GM21619 (cell line): Measurements from ENCODE around the gene RALGAPA2.

Source experiments
- ATAC-seq: cut with Tn5 transposase; IDR thresholded peaks from one replicate; pipeline ENCODE4 v1.9.1; 2021; ENCODE audit not compliant: unreplicated experiment

RALGAPA2 gene

DNA sequence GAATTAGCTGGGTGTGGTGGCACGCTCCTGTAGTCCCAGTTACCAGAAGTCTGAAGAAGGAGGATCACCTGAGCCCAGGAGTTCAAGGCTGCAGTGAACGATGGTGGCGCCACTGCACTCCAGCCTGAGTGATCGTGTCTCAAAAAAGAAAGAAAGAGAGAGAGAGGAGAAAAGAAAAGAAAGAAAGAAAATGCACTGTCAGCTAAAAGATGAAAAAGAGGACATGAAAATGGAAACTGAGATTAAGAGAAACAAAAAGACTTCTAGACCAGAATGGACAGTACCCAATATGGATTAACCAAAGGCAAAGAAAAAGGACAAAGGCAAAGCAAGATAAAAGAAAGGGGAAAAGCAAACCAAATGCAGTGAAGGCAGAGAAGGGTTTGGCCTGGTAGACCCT, 9.0 kb upstream of the RALGAPA2 start:
- no peak for ATAC-seq

DNA sequence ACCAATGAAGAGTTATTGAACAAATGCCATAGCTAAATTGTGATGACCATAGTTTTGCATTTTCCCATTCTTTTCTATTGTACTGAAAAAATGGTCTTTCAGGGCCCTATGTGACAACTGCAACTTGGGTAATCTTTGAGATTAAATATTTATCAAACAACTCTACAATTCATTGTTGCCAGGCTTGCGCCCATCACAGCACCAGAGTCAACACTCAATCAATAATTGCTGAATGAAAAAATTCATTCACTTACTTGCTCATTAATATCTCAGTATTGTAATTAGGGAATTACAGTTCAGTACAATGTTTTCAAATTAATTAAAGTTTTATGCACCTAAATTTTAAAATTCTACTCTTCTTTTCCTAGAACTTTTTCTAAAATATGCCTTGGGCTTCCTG, 7.7 kb upstream of the RALGAPA2 start:
- no peak for ATAC-seq

DNA sequence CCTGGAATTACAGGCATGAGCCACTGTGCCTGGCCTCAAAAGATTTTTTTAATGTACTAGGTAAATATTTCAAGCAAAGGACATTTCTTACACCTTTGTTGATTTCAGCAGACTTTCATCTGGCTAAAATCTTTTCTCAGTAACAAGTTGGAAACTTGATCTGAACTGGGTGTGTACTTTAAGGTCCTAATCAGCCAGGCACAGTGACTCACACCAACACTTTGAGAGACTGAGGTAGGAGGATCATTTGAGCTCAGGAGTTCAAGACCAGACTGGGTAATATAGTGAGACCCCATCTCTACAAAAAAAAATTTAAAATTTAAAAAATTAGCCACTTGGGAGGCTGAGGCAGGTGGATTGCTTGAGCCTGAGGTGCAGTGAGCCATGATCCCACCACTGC, 7.0 kb upstream of the RALGAPA2 start:
- no peak for ATAC-seq

DNA sequence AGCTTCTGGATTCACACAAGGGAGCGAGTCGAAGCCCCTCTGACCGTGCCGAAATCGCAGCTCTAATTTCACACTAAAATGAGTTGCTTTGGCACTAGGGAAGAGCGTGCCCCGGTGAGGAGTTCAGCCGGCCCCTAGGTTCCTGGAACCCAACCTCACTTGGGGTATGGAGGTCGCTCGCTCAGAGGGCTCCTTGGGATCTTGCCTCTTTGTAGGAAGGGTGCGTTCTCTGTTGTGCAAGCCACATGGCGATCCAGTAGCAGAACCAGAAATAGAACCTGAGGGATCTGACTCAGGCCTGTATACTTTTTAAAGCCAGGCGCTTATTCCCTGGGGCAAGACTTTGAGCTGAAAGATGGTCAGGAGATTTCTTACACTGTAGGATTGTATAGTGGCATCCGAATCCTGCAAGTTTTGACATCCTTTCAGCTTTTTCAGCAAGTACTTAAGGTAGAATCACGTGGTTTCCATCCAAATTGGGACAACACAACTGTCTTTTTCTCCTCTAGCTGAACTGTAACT, 861 bp upstream of the RALGAPA2 start:
- no peak for ATAC-seq

DNA sequence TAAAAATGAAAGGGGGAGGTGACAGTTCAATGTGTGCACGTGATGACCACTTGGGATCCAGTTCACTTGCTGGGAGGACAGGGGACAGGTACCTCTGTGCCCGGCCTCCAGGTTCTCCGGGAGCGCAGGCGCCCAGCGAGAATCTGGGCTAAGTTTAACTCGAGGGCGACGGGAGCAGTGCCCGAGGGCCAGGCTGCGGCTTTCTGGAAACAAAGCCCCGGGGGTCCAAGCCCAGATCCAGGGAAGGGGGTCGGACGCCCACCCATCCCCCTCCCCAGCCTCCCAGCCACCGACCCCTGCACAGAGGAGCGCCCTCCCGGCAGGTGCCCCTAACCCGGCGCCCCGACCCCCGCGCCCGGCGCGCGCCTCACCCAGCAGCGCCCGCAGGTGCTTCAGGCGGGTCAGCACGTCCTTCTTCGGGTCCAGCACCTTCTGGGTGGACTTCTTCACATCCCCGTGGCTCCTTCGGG, 405 bp downstream of the RALGAPA2 start:
- peak; percentile 6 for ATAC-seq

DNA sequence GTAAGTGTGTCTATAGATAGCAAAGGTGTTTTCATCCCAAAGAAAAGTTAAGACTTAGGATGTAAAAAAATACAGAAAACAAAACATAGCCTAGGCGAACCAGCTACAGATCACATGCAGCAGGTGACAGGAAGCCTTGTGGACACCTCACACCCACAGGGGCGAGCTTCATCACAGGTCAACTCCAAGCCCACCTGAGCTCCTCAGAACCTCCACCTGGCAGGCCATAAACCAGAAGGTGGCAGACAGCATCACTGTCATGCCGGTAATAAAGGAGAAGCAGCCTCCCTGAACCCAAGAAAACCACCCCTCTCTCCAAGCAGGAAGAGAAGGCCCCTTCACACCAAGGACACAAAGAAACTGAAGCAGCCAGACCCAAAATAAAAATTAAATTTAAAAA, 1.0 kb downstream of the RALGAPA2 start:
- no peak for ATAC-seq

DNA sequence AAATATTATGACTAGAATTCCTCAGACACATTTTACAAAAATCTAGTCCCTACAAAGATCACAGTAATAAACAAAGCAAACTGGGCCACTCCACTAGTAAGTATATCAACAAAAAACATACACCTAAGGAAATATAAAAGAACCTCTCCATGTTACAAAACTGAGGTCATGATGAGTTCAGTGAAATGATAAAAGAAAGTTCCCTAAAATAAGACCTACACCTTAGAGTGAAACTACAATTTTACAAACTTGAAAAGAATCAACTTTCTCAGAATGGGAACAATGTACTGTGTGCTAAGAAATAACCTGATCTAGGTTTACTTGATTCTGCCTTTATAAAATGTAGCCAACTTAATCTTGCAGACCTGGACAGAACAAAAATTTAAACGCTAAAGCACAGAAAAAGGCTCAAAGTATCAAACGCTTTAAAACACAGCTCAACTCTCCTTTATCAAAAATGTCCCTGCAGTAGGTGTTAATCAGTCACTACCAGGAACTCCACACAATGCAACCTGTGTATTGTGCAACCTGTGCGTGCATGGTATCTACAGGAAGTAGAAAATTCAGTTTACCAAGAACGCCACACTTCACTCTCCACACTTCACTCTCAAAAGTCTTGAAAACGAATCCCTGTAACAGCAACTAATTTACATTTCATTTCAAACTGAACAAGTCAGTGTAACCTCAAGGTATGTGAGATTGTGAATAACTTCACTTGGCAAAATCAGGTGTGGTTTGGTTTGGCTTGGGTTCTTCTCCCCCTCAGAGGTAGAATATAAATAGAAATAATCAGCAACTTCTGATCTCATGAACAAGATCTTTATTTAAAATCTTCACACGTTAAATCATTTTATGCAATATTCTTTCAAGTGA, 1.8 kb downstream of the RALGAPA2 start:
- peak; percentile 24 for ATAC-seq

DNA sequence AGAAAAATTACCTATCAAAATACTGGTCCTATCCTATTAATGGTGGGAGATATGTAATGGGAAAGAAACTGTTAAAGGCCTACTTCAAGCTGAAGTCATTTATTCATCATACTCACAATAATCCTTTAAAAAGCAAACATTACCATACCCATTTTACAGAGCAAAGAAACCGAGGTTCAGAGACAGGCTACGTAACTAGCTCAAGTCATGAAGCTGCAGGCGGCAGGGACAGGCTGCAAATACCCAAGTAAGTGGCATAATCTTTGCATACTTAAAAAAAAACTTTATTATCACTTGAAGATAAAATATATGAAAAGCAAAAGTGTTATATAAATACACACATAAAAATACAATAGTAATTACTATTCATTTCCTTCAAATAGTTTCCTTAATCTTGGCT, 2.6 kb downstream of the RALGAPA2 start:
- ATAC-seq, result no peak

DNA sequence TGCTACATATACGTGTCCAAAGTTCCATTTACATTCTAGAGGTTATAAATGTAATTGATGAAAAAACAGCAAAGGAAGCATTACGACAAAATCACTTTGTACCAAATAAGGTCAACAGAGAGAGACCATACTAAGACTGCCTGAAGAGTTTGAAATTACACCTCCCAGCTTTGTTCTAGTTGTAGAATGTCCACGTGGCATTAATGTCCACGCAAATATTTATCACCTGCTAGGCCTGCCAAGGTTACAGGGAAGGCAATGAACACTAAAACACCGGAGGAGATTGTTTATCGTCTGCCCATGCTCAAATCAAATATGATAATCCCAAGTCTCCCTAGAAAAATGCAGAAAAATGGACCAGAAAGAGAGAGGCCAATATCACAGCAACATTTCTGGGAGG, 6.2 kb downstream of the RALGAPA2 start:
- no peak for ATAC-seq

DNA sequence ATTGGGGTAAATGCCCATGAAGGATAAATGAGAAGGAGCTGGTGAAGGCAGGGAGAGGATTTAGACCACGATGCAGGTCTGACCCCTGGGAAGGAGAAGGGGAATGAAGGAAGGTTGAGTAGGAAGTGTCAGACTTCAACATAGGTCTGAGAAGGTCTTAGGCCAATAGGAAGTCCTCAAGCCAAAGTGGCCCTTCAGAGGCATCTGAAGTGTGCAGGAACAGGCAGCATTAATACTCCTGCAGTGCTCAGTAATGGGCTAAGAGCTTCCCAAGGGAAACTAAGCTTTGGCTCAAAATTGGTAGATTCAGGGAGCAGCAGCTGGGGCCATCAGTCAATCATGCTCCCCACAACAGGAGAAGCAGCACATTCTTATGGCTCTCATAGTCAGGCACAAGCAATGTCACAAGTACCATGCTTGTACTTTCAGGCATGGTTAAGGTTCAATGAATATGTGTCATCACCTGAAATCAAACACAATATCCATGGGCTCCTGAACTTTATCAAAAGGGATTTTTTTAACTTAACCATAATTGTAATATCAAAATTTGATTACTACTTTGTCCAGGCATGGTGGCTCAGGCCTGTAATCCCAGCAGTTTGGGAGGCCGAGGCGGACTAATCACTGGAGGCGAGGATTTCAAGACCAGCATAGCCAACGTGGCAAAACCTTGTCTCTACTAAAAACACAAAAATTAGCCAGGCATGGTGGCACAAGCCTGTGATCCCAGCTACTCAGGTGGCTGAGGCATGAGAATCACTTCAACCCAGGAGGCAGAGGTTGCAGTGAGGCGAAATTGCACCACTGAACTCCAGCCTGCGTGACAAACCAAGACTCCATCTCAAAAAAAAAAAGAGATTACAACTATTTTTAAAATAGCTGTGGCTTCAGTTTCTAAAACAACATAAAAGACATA, 9.9 kb downstream of the RALGAPA2 start:
- ATAC-seq, result no peak

DNA sequence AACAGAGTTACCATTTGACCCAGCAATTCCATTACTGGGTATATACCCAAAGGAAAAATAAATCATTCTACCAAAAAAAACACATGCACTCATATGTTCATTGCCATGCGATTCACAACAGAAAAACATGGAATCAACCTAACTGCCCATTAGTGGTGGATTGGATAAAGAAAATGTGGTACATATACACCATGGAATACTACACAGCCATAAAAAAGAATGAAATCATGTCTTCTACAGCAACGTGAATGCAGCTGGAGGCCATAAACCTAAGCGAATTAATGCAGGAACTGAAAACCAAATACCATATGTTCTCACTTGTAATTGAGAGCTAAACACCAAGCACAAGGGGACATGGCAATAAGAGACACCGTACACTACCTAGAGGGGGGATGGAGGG, 12.5 kb downstream of the RALGAPA2 start:
- ATAC-seq, result no peak

DNA sequence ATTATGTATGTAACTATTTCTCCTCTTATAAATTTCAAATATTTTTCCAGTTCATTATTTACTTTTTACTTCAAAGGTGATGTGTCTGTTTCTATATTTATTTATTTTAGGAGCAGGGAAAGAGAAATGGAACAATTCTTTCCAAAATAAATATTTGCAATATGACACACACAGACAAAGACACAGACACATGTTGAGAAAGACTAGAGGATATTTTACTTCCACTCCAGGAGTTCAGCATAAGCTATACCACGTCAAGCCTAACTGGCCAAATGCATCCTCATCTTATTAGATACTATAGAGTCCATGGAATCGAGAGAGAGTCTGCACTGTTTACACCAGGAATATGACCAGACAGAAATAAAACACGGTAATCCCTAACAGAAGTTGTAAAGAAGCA, 13.3 kb downstream of the RALGAPA2 start:
- ATAC-seq, result no peak

DNA sequence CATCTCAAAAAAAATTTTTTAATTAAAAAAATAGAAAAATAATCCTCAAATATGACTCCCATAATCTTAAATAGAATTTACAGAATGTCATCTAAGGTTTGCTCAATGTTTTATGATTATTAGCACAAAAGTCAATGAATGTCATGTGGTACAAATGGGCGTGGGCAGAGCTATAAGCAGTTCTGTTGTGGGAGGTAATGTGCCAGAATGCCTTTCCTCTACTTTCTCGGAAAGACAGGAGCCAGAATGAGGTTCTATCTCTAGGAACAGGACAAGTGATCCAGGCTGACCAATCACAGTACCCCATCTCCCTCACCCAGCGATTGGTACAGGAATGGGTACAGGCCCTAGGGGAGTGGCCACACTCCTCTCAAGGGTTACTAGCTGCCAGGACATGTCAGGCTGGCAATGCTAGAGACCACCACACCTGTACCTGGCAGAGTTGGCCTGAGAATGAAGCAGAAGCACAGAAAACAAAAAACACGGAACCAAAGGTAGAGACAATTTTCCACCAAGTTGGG, 15.1 kb downstream of the RALGAPA2 start:
- ATAC-seq, result no peak

DNA sequence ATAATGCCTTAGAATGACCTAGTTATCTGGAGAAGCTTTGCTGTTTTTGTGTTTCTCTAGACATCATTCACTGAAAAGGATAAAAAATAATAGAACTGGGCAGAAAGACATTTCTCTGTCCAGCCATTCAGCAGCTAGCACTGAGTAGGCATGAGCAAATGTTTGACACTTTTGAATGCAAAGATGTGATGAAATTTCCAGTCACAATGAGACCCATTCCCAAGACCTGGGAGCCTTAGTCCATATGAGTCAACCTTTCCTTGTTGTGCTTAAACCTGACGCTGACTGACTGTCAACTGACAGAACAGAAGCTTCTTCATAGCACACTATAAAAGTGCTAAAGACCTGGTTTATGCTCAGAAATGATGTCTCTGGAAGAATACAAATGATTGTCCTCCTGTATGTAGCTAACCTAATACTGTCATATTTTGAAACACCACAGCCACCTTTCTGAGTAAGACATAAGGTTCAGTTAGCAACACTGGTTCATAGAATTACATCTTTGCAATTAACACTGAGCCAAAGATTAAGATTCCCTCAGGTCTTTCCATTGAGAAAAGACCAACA, 17.1 kb downstream of the RALGAPA2 start:
- ATAC-seq, result no peak

DNA sequence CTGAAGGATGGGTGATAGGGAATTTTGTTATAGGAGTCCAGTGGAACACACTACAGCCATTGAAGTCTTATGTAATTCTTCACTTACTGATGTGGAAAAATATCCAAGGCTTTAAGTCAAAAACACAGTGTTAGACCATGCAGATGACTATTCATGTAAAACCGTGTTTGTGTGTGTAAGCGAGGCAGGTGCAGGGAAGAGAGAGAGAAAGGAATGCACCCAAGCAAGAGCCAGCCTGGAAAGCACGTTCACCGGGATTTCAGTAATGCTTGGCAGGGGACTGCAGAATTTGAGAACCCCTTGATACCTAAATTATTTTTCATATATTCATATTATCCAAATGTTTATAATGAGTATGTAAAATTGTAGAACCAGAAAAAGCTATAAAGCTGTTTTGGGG, 17.9 kb downstream of the RALGAPA2 start:
- no peak for ATAC-seq

DNA sequence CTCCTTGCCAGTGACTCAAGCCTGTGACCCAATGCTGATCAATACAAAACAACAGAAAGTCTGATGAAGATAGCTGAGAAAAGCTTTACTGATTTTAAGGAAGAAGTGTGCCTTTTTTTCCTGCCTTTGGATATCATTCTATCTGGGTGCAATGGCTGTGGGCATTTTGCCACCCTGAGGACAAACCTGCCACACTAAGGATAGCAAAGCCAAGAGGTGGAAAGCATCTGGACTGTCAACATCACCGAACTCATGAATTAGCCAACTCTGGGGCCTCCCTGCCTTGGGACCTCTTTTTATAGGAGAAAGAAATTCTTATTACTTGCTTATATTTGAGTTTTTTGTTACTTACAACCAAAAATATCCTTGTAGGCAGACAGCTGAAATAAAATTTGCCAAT, 19.9 kb downstream of the RALGAPA2 start:
- no peak for ATAC-seq

DNA sequence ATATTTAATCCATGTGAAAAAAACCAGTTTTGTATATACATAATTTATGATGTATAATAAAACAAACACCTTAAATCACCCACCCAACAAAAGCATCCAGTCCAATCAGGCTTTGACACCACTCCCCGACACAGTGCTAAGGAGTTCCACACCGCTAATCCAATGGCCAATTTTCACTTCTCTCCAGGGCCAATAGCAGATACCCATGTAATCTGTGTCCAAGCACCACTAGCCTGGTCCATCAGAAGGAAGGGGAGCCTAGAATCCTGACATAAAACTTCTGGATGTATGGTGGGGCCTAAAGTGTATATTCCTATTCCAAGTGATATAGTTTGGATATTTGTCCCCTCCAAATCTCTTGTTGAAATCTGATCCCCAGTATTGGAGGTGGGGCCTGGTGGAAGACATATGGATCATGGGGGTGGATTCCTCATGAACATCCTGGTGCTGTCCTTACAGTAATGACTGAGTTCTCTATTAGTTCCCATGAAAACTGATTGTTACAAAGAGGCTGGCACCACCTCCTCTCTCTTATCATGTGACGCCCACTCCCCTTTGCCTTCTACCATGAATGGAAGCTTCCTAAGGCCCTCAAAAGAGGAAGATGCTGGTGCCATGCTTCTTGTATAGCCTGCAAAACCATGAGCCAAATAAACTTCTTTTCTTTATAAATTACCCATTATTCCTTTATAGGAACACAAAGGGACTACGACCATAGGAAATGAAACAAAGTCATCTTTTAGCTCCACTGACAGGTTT, 20.8 kb downstream of the RALGAPA2 start:
- peak; percentile 33 for ATAC-seq

DNA sequence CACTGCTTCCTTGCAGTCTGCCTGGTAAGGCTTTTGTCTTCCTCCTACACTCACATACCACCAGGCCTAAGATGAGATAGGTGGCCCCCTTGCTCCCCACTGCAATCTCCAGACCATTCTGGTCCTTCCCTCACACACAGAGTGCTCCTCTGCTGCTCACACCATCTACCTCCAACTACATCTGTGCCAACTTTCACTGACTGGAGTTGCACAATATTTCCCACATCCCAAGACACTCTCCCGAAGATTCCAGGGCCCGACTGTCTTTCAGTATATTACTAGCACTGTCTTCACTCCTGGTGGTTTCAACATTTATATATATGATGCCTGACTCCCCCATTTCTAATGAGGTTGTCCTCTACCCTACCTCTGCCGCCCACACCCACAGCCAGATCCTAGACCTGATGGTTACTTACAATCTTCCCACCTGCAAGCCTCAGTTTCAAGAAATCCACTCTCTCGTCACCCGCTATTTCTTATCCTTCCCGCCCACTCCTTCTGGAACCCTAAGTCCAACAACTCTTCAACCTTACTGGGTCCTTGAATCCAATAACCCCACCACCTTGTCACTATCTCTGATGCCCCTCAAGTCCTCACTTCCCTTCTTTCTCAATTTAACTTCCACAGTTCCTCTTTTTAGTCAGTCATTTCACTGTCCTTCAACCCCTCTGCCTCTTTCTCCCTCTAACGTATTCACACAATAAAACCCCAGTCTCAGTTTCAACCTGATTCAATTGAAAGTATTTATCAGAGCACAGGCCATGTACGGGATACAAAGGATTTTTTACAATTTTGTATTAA, 21.6 kb downstream of the RALGAPA2 start:
- ATAC-seq, result peak; percentile 78

DNA sequence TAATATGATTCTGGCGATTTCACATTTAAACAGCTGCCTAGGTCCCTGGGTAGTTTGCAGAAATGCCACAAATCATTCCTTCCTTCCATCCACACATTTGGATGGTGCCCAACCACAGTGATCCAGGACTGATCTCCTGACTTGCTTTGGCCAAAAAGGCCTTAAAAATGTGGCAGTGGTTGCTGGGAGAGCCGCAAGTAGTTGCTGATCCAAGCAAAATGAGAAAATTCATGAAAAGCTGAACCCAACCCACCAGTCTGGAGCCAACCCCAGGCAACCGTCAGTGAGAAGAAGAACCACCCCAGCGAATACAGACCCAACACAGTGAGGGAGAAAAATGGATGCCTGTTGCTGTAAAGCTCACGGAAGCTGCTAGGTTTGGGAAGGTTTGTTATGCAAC, 25.1 kb downstream of the RALGAPA2 start:
- ATAC-seq, result no peak

DNA sequence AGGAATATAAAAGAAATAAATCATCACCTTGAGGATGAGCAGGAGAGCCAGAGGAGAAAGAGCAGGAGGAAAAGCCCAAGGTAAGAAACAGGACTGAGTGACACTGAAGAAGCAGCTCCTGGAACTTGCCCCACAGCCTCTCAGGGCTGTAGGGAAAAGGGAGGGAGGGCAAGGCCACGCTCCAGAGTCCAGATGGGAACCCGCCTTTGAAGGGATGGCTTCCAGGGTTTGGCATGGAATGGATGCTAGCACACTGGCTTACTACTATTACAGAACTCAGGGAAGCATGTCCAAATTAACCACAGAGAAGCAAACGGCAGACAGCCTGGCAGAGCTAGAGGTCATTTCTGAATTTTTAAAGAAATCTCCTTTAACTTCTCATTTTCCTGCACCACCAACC, 26.8 kb downstream of the RALGAPA2 start:
- no peak for ATAC-seq
